Measurements from ENCODE around the gene DCLRE1A.

DNA sequence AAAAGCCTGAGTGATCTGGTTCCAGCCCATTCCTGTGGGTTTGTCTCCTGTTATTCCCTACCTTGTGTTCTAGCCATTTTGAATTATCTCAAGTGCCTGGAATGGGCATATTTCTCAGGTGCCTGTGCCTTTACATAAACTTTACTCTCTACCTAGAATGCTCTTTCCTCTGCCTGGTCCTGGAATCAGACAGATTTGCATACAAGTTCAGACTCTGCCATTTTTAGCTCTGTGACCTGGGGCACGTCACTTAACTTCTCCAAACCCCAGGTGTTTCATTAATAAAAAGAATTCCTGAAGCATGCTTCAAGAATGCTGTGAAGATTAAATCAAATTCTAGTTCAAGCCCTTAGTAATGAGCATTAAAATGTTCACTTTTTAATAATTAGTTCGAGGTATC lies 7.8 kb downstream of the DCLRE1A start:
- TF ChIP-seq EZH2phosphoT487 (IDR thresholded peaks at IDR 0.05; ENCODE audit: borderline replicate concordance, low read depth, low read length) (no peak), CTCF (conservative IDR thresholded peaks at IDR 0.05; ENCODE audit: low read length) (no peak)

Measured in OCI-LY7 (cell line).